HUDEP-2 (cell line): ENCODE measurements around the gene ERP27.
A peak's percentile ranks its signal among the peaks of the same experiment; 100 is the strongest.

Experiments used
- DNase-seq, 76 experiments: peaks; one replicate each; lab custom pipeline; 2025; ENCODE audit not compliant: unreplicated experiment in 76 of 76; lab: John Stamatoyannopoulos, UW

ERP27 gene

DNA sequence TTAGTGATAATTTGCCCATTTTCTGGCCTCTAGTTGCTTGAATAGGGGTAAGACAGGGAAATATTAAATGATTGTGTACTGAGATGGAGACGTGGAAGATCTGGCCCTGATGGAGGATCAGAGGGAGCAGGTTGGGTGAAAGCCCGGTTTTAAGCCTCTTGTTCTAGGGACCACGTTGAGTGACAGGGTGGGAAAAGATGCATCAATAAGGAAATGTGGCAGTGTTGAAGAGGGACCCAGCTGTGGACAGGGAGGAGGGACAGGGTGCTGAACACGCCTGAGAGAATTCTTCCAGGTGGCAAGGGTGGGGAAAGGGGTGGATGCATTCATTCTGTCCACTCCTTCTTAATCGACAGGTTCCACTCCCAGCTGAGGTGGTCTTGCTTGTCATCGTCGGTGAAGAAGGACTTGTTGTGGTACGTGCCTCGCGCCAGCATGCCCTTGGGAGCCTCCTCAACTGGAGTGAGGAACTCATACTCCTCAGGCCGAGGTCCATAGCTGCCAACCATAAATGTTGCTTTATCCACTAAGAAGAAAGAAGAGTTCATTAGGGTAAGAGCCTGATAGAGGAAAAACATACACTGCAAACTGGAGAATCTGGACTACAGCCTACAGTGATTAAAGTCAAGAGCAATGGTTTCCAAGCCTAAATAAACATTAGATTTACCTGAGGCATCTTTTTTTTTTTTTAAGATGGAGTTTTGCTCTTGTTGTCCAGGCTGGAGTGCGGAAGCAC is 4.0 kb upstream of the ERP27 start:
- DNase-seq: no peak

GRCh38 chr12:14941369-14941768 is 3.0 kb upstream of the ERP27 start:
- no peak for DNase-seq

- DNase-seq: peak in 2 of 76 experiments; percentile 2 to 8
These were observed 648 bp downstream of the ERP27 start for GRCh38 chr12:14937689-14938088.

- no peak for DNase-seq
These were observed 1.3 kb downstream of the ERP27 start for GRCh38 chr12:14937014-14937413.

- peak in 1 of 76 experiments; percentile 3 for DNase-seq
These were observed 2.0 kb downstream of the ERP27 start for GRCh38 chr12:14936224-14936861.

DNA sequence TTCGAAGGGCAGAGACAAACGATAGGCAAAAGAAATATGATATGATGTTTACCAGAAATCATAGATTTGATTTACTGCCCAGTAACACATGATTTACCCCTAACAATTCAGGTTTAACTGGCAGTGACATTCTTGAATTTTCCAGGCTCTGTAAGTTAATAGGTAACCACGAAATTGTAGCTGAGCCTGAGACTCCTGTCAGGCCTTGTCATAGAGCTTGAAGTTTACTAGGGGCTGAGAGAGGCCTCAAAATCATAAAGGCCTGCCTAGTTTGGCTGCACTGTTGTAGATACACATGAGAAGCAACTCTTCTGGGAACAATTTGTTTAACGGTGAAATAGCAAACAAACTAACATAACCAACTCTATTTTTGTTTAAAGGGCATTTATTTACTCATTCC is 3.3 kb downstream of the ERP27 start:
- DNase-seq: no peak

- no peak for DNase-seq
These were observed 3.8 kb downstream of the ERP27 start for GRCh38 chr12:14934511-14934910.

DNA sequence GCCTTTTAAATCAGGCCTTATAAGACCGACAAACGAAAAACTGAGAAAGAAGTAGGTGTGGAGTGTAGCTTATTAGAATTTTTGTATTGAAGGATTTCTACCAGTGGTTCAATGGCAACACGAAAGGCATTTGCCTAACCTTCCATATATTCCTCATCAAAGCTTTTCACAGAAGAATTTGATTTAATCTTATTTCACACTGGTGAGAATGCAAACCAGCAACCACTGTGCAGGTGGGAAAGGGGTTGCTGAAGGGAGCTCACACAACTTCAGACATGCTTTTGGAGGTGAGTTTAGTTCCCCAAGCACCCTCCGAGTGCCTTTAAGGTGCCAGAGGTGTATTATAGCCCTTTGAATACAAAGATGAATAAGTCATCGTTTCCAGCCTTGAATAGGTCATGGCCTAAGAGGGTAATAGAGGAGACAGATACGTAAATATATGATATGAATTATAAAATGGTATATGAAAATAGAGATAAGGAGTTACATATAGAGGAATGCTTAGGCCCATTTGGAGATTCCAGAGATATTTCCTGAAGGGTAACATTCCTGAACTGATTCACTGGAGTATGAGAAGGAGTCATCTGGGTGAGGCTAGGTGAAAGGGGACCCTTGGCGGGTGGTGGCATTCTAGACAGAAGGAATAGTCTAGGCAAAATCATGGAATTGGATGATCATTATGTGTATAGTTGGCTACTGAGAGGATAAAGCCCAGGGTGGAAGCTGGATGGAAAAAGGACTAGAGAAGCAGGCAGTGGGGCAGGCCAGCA is 6.4 kb downstream of the ERP27 start:
- no peak for DNase-seq

- DNase-seq: no peak
These were observed 7.0 kb downstream of the ERP27 start for GRCh38 chr12:14931359-14931758.

DNA sequence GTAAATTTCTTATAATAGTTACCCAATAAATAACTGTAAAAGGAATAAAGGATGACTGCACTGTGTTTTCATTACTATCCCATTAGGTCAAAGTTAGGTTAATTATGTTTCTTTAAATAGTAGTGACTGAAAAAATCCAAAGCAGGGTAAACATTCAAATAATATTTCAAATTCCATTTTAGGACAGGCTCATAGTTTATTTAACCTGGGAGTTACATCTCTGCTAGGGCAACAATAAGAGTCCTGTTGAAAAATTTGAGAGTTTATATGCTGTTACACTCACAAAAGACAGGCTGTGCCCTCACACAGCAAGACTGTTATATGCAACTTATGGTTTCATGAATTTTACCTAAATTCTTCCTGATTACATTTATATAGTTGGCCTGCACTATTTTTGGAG is 8.0 kb downstream of the ERP27 start:
- no peak for DNase-seq

DNA sequence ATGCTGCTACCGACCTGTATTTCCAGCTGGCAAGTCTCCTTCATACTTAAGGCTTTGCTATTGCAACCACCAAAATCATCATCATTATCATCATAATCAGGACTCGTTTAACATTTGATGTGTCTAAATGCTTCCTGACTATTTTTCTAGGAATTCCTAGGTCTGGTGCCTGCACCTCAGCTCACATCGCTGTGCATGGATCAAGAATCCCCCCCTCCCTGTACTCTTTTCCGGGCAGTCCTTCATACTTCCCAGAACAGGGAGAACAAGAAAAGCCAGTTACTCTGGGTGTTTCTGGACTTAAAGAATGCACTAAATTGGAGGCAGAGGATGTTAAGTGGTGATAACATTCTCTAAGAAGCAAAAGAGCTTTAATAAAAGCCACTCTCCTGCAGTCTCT is 9.4 kb downstream of the ERP27 start:
- no peak for DNase-seq

DNA sequence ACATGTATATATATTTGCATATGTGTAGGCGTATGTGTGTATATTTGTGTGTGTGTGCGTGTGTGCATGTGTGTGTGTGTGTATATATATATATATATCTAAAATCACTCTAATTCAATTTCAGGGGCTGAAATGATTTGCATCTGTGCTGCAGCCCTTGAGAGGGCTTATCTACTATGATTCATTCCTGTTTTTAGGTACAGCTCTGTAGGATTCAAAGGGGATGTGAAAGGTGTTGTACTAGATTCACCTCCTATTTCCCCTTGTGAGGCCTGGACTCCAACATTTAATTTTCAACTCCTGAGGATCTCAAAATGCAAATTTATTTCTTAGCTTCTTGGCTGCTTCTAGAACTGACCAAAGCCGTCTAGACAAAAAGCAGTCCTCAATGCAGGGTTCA is 11.1 kb downstream of the ERP27 start:
- no peak for DNase-seq

- DNase-seq: no peak
These were observed 13.8 kb downstream of the ERP27 start for GRCh38 chr12:14924541-14924940.

DNA sequence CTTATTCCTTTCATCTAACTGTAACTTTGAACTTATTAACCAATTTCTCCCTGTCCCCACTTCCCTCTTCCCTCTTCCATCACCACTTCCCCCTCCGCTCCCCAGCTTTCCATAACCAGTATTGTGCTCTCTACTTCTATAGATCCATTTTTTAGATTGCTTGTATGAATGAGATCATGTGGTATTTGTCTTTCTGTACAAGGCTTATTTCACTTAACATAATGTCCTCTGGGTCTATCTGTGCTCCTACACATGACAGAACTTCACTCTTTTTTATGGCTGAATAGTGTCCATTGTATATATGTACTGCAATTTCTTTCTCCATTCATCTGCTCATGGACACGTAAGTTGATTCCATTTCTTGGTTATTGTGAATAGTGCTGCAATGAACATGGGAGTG is 14.4 kb downstream of the ERP27 start:
- no peak for DNase-seq

- no peak for DNase-seq
These were observed 17.1 kb downstream of the ERP27 start for GRCh38 chr12:14921218-14921617.

- peak in 1 of 76 experiments; percentile 10 for DNase-seq
These were observed 17.7 kb downstream of the ERP27 start for GRCh38 chr12:14920475-14921126.

DNA sequence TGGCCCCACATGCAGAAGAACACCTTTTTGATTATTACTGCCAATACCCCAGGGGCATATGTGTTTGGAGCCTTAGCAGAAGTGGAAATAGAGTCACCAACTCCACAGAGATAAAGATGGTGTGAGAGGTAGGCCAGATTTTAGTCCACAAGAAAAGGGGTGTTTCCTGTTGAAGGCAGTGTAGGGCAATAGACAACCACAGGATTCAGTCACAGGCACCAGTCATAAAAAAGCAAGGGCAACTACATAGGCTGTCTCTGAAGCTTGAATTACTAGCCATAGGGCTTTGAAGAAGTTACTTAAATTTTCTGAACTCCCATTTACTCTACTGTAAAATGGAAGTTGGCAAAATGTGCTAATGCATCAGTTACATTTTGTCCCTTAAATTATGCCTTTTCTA is 18.9 kb downstream of the ERP27 start:
- no peak for DNase-seq

- no peak for DNase-seq
These were observed 22.6 kb downstream of the ERP27 start for GRCh38 chr12:14915736-14916135.

- no peak for DNase-seq
These were observed 25.0 kb downstream of the ERP27 start for GRCh38 chr12:14913381-14913781.

DNA sequence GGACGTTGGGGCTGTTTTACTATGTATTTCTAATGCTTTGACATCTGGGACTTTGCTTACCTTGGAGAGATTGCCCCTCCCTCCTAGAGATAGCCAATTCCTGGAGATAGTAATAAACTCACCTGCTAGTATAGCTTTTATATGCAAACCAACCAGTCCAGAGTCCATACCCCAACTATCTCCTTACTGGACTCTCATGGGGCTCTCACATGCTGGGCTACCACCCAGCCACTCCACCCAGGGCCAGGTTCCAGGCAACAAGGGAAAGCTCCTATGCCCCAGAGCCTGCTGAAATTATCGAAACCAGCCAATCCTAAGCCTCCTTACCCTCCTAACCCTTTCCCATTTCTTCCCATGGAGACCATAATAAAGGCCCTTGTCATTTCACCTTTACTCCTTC is 27.2 kb downstream of the ERP27 start:
- DNase-seq: no peak
